ENCODE results near the gene PCDHA8.

PCDHA8 gene

GRCh38 chr5:140857987-140858240, 16.9 kb downstream of the PCDHA8 start:
- DNase-seq (ENCODE audit: low read depth): no peak
- no peak for TF ChIP-seq CTCF (IDR thresholded peaks at IDR 0.05; ENCODE audit: low read depth, low read length, missing control alignments)
- H3K4me3 ChIP-seq (ENCODE audit: low read depth, low read length): no peak overlapping the region

- TF ChIP-seq CTCF (IDR thresholded peaks at IDR 0.05; ENCODE audit: low read depth, low read length, missing control alignments): no peak
- DNase-seq (ENCODE audit: low read depth): no peak
- no peak overlapping the region for H3K4me3 ChIP-seq (ENCODE audit: low read depth, low read length)
Measured at GRCh38 chr5:140862441-140863295, 21.7 kb downstream of the PCDHA8 start.

DNA sequence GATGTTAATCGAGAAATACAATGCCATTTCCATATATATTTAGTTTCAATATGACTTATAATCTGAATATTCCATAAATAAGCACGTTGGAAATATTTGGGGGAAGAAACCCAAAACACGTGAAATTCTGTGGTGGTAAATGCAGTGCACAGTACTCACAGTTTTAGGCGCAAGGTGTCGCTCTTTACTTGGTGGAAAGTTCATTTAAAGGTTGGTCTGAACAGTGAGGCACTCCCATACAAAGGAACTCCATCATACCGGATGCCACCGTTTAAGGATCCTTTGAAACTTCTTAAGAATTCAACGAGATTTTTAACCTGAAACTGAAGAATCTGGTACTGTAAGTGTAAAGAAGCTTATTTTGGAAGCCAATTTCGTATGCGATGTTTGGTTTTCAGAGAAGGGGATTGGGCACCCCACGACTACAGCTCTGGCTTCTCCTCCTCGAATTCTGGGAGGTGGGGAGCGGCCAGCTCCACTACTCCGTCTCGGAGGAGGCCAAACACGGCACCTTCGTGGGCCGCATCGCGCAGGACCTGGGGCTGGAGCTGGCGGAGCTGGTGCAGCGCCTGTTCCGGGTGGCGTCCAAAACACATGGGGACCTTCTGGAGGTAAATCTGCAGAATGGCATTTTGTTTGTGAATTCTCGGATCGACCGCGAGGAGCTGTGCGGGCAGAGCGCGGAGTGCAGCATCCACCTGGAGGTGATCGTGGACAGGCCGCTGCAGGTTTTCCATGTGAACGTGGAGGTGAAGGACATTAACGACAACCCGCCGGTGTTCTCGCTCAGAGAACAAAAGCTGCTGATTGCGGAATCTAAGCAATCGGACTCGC, 28.0 kb downstream of the PCDHA8 start, which contains the start of gene PCDHA11:
Gene PCDHA11 (plus strand): TSS at position 237 of the 834 bp plus-strand sequence. CDS start 147 bp downstream, at position 384.
- no peak for TF ChIP-seq CTCF (IDR thresholded peaks at IDR 0.05; ENCODE audit: low read depth, low read length, missing control alignments)
- no peak for DNase-seq (ENCODE audit: low read depth)
- H3K4me3 ChIP-seq (ENCODE audit: low read depth, low read length): no peak within 1 kb of the TSS

GRCh38 chr5:140869555-140869886, 28.5 kb downstream of the PCDHA8 start:
- no peak overlapping the region for H3K4me3 ChIP-seq (ENCODE audit: low read depth, low read length)
- no peak for TF ChIP-seq CTCF (IDR thresholded peaks at IDR 0.05; ENCODE audit: low read depth, low read length, missing control alignments)
- DNase-seq (ENCODE audit: low read depth): no peak

GRCh38 chr5:140870221-140871201, 29.5 kb downstream of the PCDHA8 start:
- no peak for DNase-seq (ENCODE audit: low read depth)
- no peak overlapping the region for H3K4me3 ChIP-seq (ENCODE audit: low read depth, low read length)
- TF ChIP-seq CTCF (IDR thresholded peaks at IDR 0.05; ENCODE audit: low read depth, low read length, missing control alignments): no peak
